ENCODE measurements around the gene FAM163B.

DNA sequence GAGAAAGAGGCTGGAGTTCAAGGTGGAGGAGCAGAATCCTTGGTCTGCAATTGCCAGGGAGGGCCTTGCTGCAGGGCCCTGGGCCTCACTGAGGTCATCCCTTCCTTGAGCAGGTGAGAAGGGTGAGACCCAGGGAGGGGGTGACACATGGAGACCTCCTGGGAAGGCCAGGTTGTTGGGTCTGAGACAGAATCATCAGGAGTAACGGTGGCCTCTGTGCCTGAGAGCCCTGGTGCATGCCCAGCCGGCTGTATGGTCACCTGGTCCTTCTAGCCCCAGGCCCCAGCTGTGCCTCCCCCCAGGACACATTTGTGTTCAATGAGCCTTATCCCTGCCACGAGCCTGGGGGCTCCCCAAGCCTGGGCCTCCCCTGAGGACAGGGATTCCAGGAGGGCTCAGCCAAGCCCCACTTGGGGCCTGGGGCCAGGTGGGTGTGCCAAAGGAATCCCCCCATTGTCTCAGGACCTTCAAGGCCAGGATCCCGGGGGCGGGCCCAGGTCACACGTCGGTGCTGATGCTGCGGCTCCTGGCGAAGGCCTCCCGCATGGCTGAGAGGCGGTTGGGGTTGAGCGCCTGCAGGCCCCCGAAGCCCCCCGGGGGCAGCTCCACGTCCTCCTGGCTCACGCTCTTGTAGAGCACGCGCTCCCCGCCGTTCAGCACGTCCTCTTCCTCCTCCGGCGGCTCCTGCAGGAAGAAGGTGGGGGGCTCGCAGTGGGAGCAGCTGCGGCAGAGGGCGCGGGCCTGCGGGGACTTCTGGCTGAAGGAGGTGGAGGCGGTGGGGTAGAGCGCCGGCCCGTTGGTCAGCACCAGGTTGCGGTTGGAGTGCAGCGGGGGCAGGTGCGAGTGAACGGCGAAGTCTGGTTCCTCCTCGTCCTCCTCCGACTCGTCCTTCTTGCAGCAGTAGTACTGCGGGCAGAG lies 30.4 kb downstream of the FAM163B start:
- TF ChIP-seq HNF4G (IDR thresholded peaks at IDR 0.05) = no peak
- TF ChIP-seq, protein P1, sequence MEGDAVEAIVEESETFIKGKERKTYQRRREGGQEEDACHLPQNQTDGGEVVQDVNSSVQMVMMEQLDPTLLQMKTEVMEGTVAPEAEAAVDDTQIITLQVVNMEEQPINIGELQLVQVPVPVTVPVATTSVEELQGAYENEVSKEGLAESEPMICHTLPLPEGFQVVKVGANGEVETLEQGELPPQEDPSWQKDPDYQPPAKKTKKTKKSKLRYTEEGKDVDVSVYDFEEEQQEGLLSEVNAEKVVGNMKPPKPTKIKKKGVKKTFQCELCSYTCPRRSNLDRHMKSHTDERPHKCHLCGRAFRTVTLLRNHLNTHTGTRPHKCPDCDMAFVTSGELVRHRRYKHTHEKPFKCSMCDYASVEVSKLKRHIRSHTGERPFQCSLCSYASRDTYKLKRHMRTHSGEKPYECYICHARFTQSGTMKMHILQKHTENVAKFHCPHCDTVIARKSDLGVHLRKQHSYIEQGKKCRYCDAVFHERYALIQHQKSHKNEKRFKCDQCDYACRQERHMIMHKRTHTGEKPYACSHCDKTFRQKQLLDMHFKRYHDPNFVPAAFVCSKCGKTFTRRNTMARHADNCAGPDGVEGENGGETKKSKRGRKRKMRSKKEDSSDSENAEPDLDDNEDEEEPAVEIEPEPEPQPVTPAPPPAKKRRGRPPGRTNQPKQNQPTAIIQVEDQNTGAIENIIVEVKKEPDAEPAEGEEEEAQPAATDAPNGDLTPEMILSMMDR (IDR thresholded peaks at IDR 0.05; ENCODE audit: low read depth, low read length, missing input control) = no peak
- TF ChIP-seq, protein P2, sequence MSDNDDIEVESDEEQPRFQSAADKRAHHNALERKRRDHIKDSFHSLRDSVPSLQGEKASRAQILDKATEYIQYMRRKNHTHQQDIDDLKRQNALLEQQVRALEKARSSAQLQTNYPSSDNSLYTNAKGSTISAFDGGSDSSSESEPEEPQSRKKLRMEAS (IDR thresholded peaks at IDR 0.05) = no peak
- no peak for TF ChIP-seq SP1 (IDR thresholded peaks at IDR 0.05)
- no peak for TF ChIP-seq YY1 (IDR thresholded peaks at IDR 0.05)
- TF ChIP-seq, protein P3, sequence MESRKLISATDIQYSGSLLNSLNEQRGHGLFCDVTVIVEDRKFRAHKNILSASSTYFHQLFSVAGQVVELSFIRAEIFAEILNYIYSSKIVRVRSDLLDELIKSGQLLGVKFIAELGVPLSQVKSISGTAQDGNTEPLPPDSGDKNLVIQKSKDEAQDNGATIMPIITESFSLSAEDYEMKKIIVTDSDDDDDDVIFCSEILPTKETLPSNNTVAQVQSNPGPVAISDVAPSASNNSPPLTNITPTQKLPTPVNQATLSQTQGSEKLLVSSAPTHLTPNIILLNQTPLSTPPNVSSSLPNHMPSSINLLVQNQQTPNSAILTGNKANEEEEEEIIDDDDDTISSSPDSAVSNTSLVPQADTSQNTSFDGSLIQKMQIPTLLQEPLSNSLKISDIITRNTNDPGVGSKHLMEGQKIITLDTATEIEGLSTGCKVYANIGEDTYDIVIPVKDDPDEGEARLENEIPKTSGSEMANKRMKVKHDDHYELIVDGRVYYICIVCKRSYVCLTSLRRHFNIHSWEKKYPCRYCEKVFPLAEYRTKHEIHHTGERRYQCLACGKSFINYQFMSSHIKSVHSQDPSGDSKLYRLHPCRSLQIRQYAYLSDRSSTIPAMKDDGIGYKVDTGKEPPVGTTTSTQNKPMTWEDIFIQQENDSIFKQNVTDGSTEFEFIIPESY (IDR thresholded peaks at IDR 0.05) = no peak
- TF ChIP-seq TAF1 (conservative IDR thresholded peaks at IDR 0.05) = no peak
- TF ChIP-seq EGR1 (IDR thresholded peaks at IDR 0.05; ENCODE audit: low read depth in 2 of 2) = no peak
- TF ChIP-seq NR2F2 (IDR thresholded peaks at IDR 0.05) = no peak
- TF ChIP-seq REST (IDR thresholded peaks at IDR 0.05) = no peak
- no peak for TF ChIP-seq GABPA (IDR thresholded peaks at IDR 0.05 in 1 of 2, conservative IDR thresholded peaks at IDR 0.05 in 1 of 2)
- TF ChIP-seq RAD21 (IDR thresholded peaks at IDR 0.05) = no peak
- no peak for TF ChIP-seq JUND (IDR thresholded peaks at IDR 0.05)
- TF ChIP-seq FOXA2 (IDR thresholded peaks at IDR 0.05) = no peak

Data from liver (tissue), 3 donors.